GM18951 (cell line): ENCODE measurements around the gene LRRC72.

Experiments used
- POLR2A ChIP-seq: IDR thresholded peaks from 4 replicates; pipeline ENCODE4 v1.6.1; 2011; ENCODE audit warnings: mild to moderate bottlenecking; ENCODE audit not compliant: insufficient read length, insufficient read depth; ENCODE audit errors: extremely low read depth
- in situ Hi-C: fragments of 300-500 bp; cut with MboI; formaldehyde crosslinking; loops from one replicate; pipeline ENCODE4 v1.12.0; 2022; ENCODE audit warnings: low sequenced_read_pairs, mixed read lengths, inconsistent platforms; ENCODE audit not compliant: unreplicated experiment

Gene LRRC72

DNA sequence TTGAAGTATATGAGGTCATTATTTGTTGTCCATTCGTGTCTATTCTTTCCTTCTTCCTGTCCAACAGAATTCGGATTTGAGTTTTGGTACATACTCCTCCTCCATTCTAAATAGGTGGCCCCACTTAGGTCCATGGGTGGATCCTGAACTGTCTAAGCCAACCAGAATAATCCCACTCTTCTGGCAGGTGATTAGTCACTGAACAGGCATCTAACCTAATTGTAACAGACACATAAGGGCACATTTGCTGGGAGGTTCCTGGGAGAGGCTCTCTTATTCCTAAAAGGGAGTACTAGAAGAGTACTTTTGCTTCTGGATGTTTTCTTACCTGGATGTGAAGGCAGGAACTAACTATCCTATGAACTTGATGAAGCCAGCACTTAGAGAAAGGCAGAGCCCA lies 16.8 kb downstream of the LRRC72 start:
- in situ Hi-C loops = no loop called here
- no peak for TF ChIP-seq POLR2A

DNA sequence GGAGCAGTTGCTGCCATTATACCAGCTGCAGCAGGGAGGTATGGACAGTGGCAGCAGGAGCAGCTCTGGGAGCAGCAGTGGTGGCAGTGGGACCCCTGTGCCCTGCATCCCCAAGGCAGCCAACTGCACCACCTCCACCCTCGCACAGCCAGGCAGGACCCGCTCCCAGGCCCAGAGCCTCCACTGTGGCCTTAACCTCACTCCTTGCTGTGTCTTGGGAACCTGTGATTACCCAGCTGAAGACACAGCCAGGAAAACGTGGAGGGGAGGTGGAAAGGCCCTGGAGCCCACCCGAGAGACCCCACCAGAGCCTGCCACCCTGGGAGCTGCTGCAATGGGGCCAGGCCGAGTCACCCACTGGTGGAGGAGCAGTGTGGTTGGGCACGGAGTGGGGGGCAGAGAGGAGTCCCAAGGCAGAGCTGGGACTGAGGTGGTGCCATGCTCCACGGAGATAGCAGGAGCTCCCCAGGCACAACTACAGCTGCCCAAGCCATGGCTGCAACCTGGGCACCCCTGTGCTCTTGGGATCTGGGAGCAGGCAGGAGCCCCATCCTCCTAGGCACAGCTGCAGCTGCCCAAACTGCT lies 20.4 kb downstream of the LRRC72 start:
- in situ Hi-C loops = no loop called here

DNA sequence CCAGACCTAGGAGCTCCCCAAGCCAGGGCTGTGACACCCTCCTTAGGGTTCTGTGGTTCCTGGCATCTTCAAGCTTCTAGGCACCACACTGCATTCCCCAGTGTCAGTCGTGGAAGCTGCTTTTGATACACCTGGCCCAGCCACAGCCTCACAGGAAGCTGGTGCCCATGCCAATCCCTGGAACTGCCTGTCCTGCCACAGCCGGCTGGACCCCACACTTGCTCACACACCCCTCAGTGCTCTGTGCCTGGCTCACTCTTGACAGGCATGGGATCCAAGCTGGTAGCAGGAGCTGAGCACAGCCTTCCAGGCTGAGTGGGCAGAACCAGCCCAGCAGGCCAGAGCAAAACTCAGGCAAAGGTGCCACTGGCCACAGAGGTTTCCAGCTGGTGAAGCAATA lies 21.8 kb downstream of the LRRC72 start:
- in situ Hi-C loops = no loop called here
- TF ChIP-seq POLR2A = no peak

More for the DNA sequence above, 20.4 kb downstream of the LRRC72 start:
- no peak for TF ChIP-seq POLR2A

DNA sequence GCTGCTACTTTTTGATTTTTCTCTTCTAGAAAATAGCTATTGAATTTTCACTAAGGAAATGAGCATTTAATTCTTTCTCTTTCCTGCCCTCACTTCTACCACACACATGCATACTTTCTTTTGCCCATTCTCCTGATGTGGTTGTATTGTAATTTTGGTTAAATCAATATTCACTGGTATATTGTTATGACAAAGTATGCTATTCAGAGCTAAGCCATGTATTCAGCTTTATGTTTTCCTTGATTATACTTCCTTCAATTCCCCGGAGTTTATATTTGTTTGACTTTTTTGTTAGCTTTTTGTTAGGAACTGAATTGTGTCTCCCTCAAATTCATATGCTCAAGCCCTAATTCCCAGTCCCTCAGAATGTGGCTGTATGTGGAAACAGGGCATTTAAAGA lies 24.0 kb downstream of the LRRC72 start:
- in situ Hi-C loops = loop anchor here (10.0 kb wide), 1 partner anchor 476 kb away; no protein-coding TSS in a partner anchor
- no peak for TF ChIP-seq POLR2A

DNA sequence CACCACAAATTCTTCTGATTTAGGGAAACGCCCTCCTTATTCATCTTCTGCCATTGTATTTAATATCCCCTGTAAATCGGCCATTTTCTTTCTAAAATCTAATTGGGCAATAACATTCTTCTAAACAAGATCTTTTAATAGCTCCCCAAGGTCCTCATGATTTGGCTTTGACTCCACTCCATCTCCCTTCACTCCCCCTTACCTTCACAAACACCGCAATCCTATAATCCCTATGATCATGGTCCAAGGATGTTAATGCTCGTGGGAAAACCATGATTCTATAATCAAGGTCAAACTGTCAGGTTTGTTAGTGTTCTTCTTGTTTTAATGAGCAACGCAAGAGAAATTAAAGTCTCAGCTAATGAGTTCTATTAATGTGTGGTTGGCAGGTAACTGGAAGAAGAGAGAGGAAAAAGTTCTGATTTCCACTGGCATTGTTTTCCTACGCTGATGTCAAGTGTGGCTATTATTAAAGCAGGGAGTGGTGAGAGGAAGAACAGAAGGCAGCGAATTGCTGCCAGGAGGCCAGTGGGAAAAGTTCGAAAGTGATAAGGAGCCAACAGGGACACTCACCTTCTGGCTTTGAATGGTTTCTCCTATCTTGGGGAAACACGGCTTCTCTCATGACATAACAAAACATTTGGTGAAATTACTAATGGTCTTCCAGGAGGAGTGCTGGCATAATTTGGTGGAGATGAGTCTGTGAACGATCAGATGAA lies 28.1 kb downstream of the LRRC72 start:
- in situ Hi-C loops = loop anchor here (10.0 kb wide), 1 partner anchor 480 kb away; no protein-coding TSS in a partner anchor
- TF ChIP-seq POLR2A = no peak

DNA sequence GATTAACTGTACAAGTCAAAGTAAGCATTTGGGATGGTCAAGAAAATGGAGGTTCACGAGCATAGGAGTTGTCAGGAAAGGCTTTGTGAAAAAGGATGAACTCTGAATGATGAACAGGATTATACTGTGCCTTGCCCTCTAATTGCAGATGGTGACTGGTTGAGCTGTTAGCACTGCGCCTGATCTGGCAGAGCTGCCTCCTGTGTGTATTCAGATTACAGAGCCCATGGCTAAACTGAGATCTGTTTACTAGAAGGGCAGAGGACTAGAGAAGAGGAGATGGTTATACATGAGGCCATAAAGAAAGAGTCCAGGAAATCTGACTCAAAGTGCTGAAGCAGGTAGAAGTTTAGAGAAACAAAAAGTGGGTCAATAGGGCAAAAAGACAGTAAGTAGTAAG lies 29.7 kb downstream of the LRRC72 start:
- in situ Hi-C loops = loop anchor here (10.0 kb wide), 1 partner anchor 482 kb away; no protein-coding TSS in a partner anchor

DNA sequence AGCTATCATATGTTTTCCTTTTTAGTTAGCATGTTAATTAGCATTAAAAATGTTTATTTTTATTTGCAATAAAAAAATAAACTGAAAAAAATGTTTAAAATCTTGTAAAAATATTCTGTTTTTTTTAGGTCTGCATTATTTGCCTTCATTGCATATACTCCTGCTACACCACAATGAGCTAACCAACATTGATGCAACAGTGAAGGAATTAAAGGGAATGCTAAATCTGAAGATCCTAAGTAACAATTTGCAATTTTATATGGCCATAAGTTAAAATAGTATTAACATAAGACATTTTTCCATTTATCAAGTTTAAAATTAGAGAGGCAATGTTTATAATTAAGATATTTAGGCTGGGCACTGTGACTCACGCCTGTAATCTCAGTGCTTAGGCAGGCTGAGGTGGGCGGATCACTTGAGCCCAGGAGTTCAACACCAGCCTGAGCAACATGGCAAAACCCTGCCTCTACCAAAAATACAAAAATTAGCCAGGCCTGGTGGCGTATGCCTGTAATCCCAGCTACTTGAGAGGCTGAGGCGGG lies 32.2 kb downstream of the LRRC72 start:
- TF ChIP-seq POLR2A = no peak
- in situ Hi-C loops = loop anchor here (10.0 kb wide), 1 partner anchor 484 kb away; no protein-coding TSS in a partner anchor

More for the DNA sequence above, 29.7 kb downstream of the LRRC72 start:
- TF ChIP-seq POLR2A = no peak

DNA sequence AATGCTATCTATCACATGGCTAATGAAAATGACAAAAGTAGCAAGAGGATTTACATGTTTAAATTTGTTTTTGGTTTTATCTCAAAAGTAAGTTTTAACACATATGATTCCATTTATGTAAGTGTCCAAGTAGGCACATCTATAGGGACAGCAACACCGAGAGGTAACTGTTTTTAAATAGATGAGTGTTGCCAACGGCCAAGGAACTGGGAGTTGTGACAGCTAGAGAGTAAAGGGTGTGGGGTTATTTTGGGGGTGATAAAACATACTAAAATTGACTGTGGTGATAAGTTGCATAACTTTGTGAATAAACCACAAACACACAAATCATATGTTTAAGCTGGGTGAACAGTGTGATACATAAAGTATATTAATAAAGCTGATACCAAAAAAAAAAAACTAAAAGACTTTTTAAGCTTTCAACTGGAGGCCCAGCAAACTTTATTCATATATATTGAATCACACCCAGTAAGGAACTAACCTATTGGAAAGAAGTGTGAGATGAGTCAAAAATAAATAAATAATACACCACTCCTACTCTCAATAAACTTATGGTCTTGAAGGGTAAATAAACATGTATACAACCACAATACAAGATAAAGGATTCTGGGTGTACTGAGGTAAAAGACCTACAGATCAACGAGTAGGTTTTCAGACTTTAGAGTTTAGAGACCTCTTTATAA lies 33.0 kb downstream of the LRRC72 start:
- in situ Hi-C loops = loop anchor here (10.0 kb wide), 1 partner anchor 485 kb away; no protein-coding TSS in a partner anchor
- no peak for TF ChIP-seq POLR2A

DNA sequence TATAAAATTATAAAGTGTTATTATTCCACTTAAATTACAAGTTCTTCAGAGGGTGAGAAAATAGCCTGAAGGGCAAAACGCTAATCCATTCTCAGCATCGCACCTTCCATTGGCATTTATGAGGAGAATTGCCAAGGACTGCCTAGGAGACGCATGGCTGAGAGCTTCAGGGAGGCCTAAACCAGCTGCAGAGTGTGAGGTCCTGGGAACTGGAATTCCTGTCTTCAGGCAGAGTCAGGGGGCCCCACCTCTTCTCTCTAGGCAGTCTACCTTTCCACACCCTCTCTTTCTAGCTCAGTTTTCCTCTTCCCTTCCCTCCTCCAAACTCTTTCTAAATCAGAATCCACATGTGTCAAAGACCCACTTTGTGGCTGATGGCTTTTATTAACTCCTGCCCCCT lies 35.3 kb downstream of the LRRC72 start:
- in situ Hi-C loops = no loop called here
- no peak for TF ChIP-seq POLR2A

DNA sequence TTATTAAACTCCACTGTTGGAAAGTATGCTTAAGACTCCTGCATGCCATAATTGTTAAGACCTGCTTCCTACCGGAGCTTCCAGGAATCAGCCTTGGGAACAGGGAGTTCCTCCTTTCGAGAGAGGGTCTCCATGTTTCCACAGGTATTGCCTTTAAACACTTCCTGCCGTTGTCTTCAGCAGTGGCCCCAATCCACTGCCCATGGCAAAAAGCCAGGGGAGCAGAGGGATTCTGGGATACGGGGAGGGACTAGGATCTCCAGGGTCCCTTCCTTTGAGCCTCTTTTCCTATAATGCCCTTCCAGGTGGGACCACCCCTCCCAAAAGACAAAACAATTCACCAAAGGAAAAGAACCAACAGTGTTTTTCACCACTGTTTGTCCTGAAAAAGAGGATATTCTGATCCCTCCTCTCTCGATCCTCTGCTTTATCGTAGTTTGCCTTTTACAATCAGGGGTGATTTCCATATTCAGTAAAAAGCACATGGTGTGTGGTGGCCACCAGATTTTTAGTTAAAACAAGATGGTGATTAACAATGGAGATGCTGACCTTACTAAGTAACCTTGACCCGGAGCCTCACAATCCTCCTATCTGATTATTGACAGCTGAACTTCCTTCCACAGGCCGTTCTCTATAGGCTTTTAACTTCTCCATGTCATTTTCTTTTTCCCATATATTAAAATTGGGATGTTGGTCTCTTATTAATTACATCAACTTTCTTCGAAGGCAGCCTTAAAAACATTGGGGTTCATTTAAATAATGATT lies 36.0 kb downstream of the LRRC72 start:
- in situ Hi-C loops = no loop called here
- TF ChIP-seq POLR2A = no peak

DNA sequence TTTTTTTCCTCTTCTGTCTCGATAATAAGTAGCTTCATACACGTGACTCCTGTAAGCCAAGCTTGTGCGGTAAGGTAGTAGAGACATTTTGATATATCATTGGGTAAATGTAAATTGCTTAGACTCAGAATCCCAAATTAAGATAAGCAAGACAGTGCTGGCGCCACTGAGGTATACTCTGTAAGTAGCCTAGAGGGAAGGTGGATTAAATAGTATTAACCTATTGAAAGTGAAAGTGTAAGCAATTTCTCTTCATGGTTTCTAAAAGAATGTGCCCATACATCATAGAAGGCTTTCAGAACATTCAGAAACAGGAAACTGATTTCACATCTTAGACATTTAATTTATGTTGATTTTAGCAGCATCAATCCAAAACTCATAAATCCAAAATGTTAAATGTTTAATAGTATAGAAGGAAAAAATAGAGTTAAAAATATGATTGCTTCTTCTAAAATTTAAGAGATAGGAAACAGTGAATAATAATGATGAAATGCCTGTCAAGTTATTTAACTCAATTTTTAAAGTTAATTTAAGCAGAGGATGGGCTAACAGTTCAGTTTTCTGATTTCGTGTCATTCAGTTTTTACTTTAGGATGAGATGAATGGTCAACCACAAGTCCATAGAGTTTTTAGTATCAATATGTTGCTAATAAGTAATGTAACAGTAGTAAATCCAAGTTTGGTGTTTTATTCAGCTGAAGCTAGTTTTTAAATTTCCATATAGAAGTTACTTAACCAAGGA lies 36.8 kb downstream of the LRRC72 start:
- in situ Hi-C loops = no loop called here
- TF ChIP-seq POLR2A = no peak

DNA sequence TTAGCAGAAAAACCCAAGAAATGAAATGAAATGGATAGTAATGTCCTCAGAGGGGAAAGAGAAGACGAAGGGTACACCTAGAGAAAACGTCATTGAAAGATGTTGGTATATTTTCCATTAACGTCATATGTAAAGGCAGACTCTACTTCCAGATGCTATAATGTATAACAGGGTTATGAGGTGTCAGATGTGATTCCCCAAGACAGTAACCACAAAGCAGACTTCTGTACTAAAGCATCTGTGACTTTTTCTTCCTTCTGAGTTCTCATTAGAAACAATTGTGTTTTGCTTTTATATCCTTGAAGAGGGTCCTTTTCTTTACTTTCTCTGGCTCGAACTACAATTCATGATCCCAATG lies 37.4 kb downstream of the LRRC72 start:
- TF ChIP-seq POLR2A = no peak
- in situ Hi-C loops = no loop called here
